Right hindlimb (tissue), 1 donor: ENCODE measurements around the gene RIMS1.

Experiments used
- DNase-seq: peaks from one replicate; pipeline ENCODE4 v3.0.0-alpha.2; 2018

RIMS1 gene

DNA sequence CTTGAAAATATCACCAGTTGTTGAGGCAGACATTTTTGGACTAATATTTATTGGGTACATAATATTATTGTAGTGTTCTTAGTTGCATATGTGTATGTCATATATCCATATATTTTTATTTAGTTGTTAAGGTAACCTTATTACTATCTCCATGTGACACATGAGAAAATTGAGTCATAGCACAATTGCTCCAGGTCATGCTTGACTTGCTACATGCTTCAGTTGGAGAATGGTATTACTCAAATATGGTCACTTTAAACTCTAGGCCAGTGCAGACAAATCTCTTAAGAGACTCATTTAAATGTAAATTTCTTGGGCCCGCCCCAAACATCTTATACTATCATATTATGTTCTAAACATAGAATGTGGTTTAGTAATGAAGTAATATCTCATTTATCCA lies 246.1 kb downstream of the RIMS1 start:
- DNase-seq = no peak

DNA sequence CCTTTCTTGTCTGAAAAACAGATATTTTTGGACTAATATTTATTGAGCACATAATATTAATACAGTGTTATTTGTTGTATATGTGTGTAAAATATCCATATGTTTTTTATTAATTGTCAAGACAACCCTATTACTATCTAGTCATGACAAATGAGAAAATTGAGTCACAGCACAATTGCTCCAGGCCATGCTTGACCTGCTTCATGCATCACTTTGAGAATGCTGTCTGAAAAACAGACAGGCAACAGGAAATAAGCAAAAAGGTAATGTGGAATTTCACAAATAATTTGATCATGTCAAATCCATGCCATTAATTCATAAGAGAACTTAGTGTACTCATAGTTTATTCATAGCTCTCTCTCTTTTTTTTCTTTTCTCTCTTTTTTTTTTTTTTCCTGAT lies 246.5 kb downstream of the RIMS1 start:
- DNase-seq = no peak

DNA sequence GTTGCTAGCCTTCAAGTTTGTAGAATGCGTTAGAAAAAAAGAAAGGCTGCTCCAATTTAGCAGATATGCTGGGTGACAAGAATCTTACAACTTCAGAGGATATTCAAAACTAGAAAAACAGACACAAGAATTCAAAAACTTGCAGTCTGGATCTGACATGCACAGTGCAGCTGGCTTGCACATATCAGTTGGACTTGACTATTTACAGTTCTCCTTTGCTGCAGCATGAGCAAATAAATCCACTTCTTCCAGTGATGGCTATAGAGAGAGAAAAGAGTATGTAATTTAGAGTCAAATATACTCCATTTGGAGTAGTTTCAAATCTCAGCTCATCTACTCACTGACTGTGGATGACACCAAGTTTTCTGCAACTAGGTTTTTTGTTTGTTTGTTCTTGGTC lies 247.0 kb downstream of the RIMS1 start:
- DNase-seq = no peak

DNA sequence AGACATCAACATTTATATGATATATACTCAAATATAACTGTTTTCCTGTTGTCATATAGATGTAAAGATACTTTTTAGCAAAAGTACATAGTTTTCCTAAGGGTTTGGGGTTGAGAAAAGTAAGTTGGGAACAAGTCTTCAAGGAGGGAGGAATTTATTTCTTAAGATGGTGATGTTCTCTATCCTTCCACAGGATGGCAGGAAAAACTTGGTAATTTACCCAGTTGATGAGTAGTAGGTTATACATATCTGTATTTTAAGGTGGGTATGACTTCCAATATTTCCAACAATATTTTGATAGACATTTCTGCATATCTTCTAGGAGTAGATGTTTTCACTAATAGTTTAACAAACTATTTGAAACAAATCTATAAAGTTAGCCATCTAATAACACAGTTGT lies 254.4 kb downstream of the RIMS1 start:
- DNase-seq = no peak

DNA sequence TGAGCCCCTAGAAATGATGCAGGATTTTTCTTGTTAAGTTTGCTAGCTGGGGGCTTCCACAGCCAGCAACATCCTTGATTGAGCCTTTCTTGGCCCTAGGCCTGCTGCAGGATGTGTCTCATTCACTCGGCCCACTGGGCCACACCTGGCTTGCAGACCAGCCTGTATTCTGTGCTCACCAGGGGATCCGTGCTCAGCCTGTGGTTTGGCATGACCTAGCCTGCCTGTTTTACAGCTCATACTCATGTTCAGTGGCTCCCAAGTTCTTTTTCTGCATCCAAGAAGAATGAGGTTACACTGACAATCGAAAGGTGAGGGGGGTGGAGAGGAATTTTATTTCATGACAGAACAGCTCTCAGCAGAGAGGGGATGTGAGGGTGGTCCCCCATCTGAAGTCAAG lies 263.4 kb downstream of the RIMS1 start:
- DNase-seq = peak; percentile 12

DNA sequence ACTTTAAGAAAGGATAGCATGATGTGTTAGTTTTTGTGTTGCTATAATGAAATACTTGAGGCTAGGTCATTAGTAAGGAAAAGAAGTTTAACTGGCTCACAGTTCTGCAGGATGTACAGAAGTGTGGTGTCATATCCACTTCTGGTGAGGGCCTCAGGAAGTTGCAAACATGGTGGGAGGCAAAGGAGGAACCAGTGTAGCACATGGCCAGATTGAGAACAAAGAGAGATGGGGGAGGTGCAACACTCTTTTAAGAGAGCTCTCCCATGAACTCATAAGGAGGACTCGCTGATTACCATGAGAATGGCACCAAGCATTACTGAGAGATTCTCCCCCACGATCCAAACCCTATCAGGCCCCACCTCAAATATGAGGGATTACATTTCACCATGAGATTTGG lies 265.4 kb downstream of the RIMS1 start:
- DNase-seq = no peak

DNA sequence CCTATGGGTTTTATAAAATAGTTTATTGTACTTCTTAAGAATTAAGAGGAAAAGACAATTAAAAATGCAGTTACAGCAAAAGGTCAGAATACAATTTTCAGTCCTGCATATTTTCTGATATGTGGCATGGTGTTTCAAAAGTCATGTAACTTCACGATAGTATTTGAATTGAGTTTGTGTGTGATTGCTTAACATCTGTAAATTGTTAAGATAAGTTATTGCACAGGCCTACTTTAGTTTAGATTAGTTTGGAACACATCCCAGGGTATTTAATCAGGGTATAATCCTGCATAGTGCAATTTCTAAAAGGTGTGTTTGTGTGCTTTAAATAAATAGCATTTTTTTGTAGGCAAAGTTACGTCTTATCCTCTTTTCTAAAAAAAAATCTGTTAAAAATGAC lies 289.6 kb downstream of the RIMS1 start:
- DNase-seq = no peak

DNA sequence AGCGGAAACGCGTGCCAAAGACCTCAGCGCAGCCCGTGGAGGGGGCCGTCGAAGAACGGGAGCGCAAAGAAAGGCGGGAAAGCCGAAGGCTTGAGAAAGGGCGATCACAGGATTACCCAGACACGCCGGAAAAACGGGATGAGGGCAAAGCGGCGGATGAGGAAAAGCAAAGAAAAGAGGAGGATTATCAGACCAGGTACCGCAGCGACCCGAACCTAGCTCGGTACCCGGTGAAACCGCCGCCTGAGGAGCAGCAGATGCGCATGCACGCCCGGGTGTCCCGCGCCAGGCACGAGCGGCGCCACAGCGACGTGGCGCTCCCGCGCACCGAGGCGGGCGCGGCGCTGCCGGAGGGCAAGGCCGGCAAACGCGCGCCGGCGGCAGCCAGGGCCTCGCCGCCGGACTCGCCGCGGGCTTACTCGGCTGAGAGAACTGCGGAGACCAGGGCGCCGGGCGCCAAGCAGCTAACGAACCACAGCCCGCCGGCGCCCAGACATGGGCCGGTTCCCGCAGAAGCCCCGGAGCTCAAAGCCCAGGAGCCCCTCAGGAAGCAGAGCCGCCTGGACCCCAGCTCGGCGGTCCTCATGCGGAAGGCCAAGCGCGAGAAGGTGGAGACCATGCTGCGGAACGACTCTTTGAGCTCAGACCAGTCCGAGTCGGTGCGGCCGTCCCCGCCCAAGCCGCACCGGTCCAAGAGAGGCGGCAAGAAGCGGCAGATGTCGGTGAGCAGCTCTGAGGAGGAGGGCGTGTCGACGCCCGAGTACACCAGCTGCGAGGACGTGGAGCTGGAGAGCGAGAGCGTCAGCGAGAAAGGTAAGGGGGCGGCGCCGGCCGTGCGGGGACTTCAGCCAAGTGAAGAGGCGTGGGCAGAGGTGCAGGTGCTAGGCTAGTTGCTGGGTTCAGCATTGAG lies 296.2 kb downstream of the RIMS1 start:
- DNase-seq = peak; percentile 58

DNA sequence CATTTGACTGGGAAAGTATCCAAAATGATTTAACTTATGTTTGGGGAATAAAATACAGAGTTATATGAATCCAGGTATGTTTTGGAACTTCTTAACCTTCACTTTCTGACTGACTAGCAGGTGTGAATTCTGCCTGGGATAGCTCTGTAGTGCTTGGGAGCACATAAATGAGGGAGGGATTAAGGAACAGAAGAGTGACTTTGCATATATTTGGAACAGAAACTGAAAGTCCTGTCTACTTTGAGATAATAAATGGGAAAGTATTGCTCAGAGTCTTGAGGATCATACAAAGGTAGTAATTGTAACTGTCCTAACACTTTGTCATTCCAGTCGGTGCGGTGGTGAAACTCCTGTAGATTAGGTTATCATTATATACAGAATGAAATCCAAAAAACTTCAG lies 317.6 kb downstream of the RIMS1 start:
- no peak for DNase-seq

DNA sequence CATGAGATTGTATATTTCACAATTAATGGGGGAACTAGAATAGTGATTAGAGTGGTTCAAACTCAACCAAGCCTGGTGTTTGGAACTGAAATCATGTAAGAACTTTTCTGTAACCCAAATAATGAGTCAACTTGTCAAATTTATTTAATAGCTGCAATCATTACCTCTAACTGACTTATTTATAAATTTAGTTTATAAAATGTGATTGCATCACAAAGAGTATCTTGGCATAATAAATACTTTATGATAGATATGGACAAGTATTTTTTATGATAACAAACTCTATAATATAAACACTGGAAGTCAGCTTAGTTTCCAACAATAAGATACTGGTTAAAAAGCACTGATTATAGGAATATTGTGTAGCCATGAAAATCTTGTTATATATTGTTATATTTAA lies 319.1 kb downstream of the RIMS1 start:
- DNase-seq = no peak

DNA sequence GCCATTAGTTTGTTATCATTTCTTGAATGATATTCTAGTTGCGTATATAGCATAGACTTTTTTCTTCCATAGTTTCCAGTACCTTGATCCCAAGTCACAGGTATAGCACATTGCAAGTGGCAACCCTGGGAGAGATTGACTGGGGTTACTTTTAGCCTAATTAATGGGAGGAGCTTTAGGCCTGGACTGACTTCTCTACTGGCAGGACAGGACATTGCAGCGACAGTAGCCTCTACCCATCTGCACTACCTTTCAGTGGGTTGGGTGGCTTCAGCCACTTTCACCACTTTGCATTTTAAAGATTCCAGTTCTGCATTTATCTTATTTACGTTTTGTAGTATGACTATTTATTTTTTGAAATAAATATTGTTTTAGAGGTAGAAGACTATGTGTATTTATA lies 320.3 kb downstream of the RIMS1 start:
- DNase-seq = no peak

DNA sequence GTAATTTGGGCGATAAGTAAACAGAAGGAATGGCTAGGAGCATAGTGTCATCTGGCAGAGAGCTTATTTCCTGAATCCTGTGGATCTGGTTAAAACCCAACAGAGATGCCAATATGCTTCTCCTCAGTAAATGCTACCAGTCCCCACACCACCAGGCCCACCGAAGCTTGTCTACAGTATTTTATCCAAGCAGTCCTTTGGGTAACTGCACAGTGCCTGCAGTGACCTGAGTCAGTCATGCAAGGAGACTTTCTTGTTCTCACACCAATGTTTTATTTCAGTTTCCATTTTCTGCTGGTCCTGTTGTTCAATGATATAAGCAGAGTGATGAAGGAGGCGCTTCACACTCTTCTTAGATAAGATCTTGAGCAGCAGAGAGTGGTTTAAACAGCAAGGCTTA lies 326.3 kb downstream of the RIMS1 start:
- no peak for DNase-seq

DNA sequence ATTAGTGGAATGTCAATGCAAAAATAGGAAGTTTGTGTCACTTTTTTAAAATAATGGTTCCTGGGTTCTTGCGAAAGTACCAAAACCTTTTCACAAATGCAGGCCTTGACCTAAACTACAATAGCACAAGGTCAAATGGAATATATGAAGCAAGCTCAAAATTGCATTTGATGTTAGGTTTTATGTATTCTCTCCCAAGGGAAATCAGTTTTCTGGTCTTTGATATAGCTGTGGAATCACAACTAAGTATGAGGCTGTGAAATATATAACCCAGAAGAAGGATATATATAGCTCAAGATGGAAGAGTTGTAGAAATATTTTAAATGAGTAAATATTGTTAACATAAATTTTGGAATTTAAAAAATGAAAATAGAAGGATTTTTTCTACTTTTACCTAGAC lies 327.3 kb downstream of the RIMS1 start:
- DNase-seq = no peak

DNA sequence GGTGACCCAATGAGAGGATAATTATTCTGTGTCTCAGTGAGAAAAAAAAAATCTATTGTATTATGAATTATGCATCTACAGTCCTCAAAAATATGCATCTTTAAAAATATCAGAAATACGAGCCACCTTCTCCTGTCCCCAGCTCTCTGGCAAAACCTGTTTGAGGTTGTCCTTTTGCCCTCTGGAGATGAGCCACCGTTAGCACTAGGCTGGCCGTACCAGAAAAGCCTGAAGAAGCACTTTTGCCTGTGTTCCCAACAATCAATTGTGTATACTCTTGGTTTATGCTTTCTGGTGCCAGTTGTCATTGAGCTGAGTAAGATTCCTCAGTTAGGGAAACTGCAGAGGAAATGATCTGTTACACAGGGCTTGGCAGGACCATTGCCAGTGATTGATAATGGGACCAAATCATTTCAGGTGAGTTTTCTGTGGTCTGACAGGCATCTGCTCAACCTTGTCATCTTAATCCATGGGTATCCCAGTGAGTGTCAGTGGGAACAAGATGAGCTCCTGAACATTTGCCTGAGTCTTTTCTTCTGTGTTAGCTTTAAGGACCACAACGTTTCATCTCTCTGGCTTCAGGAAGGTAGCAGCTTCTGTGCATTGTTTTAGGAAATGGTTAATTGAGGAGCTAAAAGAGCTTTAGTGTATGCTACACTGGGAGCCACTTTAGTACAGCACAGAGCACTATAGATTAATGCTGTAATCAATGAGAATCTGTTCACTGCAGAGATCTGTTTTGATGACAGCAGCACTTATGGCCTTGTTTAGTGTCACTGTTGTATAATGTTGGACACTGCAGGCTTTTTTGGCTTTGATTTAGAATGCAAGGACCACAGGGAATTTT lies 330.1 kb downstream of the RIMS1 start:
- DNase-seq = no peak

DNA sequence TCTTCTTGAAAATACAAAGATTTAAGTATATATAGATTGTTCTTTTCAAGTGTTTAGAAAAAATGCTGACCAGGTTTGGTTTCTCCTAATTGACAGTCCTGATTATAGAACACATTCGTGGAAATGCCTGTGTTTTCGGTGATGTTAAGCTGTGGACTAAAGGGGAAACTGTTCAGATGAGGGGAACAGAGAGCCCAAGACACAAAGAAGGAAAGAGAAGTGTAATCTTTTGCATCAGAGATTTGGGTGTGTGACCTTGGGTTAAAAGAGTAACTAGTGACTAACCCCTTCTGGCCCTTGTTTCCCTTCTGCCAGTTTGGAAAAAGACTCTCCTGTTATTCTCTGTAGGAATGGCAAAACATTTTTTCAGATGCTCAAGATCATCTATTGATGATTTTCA lies 331.3 kb downstream of the RIMS1 start:
- DNase-seq = no peak

DNA sequence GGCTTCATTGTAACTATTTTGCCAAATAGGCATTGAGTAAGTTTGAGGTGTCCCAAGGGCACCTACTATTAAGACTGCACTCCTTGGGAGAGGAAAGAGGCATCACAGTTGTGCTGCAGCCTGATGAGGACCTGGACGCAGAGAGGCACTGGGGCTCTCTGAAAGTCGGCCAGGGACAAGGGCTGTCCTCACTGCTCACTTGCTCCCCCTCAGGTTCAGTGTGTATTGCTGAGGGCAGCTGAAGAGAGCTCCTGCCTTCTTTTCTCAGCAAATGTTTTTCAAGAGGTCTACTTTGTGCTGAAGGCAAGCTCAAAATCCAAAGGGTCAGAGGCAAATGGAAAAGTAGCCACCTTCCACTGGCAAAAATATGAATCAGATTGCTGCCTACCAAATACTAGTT lies 331.8 kb downstream of the RIMS1 start:
- DNase-seq = no peak

DNA sequence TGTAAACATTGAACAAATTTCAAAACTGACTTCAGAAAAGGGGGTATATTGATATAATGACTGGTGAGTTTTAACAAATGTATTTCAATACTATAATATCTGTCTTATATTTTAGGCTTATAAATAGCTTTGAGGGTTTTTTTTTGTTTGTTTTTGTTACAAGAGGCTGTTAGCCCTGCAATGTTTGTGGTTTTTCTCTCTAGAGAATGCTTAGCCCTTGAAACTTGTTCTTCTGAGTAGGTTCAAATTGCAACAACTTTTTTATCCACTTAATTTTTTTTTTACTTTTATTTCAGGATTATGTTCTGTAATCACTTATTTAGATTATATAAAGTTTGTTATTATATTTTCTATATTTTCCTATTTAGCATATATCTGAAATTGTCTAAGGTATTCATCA lies 333.2 kb downstream of the RIMS1 start:
- no peak for DNase-seq

DNA sequence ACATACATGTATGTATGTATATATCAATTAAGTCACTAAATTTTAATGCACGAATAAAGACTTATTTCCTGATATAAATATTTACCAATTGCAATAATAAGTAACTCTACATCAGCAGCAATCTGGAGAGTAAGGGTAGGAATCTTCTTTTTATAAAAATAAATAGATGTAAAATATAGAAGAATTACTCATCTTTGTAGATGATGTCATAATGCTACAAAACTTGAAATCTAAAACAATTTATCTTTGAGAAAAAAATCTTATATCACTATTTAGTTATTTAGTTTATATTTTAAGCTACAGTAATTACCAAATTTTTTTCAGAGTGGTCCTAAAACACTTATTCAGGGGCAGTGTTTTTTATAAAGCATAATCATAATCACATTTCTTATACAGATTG lies 351.7 kb downstream of the RIMS1 start:
- no peak for DNase-seq

DNA sequence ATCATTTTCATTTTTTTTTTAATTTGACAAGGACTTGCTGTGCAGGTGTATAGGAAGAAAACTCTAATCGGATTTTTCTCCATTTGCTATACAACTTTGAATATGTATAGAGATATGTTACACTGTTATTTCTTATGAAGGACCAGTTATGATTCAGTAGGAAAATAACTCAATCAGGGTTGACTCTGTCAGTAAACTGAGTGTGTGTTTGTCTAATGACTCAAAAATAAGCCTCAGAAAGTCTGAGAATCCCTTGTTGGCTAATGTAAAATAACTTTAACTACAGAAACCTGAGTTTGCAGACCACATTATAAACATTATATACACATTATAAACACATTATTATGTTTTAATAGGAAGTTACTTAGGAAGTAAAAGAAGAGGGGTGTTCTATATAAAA lies 352.6 kb downstream of the RIMS1 start:
- no peak for DNase-seq

DNA sequence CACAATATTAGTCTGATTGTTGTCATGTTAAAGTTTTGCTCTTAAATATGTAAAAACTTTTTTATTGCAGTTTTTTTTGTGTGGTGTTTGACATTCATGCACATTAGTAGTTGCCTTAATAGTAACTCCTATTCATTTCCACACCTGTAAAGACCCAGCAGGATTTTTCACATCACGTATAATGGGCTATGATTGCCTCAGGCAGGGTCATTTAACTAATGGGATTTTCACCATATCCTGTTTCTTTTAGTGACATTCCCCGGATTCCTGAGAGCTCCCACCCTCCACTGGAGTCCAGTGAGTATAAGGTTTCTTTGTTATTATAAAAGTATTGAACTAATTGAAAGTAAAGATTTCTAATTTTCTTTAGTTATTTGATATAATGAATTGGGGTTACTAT lies 359.2 kb downstream of the RIMS1 start:
- no peak for DNase-seq

DNA sequence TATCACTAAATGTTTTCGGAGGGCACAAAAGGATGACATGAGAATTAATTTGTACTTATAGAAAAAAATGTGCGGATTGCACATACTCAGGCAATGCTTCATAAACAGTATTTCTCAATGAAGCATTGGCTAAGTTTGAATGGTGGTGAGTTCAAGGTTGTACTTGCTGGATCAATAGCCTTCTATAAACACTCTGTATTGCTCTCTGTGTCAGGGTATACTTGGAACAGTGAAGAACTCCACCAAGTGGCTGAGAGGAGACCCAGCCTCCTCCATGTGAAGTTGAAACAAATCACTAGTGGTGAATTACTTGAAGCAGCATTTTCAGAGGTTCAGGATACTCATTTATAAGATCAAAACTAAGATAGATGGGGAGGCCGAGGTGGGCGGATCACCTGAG lies 360.6 kb downstream of the RIMS1 start:
- DNase-seq = no peak

DNA sequence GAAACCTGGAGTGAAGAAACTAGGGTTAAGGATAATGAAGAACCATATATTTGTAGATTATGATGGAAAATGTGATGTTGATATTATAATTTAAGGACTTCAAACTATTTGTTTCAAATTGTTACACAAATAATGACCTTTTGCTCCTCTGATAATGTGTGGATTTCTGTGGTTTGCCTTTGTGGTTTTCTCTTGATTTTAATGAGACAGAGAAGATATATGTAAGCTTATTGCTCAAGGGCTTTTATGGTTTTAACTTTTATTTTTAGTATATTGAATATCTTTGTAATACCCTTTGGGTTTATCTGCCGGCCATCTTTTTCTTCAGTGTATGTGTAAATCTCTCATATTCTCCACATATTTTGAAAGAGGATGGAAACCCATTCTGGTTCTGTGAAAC lies 362.3 kb downstream of the RIMS1 start:
- DNase-seq = no peak

DNA sequence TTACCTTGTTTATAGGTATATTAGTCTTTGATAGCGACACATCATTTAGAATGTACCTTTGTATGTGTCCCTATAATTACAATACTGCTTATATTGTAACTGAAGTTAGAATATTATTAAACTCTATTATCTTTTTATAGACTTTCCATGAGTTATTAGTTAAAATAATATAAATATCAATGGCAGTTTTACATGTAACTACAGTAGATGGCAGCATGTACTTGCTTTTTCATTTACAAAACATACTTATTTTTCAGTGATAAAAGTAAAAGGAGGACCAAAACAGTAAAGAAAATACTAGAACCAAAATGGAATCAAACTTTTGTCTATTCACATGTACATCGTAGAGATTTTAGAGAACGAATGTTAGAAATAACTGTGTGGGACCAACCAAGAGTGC lies 364.3 kb downstream of the RIMS1 start:
- DNase-seq = no peak

DNA sequence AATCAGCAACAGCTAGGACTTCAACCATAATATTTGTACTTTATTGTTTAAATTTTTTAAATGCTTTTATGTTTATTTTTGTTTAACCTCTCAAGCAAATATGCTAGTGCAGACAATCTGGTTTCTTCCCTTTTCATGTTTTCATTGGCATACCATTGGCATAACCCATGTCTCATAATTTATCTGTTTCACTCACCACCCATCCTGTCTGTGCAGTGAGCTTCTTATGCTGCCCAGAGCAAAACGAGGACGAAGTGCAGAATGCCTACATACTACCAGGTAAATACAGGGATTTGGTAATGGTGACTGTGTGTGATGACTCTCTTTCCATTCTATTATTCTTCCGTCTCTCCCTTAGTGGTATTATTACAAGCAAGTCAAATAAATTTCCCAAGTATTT lies 374.1 kb downstream of the RIMS1 start:
- no peak for DNase-seq
